ENCODE measurements around the gene CCDC51.

The CCDC51 gene

DNA sequence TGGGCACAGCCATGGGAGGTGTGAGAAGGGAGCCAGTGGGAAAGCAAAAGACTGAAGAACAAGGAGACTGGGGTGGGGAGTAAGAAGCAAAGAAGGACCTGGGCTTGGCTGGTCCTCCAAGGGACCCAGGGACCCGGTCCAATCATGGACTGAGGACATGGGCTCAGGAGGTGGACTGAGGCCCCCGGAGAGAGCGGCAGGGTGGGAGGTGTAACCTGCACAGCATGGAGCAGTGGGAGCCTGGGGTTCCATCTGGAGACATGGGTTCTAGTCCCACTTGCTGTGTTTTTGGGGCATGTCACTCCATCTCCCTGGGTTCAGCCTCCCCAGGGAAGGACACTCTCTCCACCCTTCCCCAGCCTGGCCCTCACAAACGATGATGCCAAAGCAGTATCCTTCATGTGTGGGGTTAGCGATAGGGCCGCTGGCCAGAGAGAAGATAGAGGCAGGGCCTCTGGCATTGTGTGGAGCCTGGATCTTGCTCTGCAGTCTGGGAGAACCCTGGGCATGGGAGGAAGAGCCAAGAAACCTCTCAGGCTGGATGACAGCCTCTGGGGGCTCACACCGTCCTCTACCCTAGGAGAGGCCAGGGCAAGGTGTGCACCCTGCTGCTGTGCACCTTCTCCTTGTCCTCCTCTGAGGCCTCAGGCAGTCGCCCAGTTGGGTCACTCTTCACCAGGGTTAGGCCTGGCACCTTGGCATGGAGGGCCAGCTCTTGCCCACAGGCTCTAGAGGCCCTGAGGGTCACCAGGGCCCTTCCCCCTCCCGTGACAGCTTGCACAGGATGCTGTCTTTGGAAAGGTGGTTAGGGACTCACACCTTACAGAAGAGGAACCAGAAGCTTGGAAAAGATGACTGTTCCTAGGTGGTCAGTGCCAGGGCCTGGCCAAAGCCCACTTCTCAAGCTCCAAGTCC is 41.9 kb downstream of the CCDC51 start:
- Histone ChIP-seq H3K27me3 (ENCODE audit: control insufficient read depth, insufficient read depth, low read length) (no peaks in the 10 kb centered on the region), H3K4me1 (no peaks in the 10 kb centered on the region), H3K4me3 (ENCODE audit: low read depth, low read length) (no peak overlapping the region), H2AFZ (no peak overlapping the region), H3K36me3 (ENCODE audit: control insufficient read depth, insufficient read depth, low read length) (no peaks in the 10 kb centered on the region), H3K9ac (no peak overlapping the region), H3K9me3 (ENCODE audit: control insufficient read depth, low read length) (no peaks in the 10 kb centered on the region), H3K79me2 (no peaks in the 10 kb centered on the region), H3K4me2 (ENCODE audit: low read length) (no peak overlapping the region), H3K27ac (no peak overlapping the region)
- TF ChIP-seq, protein P1, sequence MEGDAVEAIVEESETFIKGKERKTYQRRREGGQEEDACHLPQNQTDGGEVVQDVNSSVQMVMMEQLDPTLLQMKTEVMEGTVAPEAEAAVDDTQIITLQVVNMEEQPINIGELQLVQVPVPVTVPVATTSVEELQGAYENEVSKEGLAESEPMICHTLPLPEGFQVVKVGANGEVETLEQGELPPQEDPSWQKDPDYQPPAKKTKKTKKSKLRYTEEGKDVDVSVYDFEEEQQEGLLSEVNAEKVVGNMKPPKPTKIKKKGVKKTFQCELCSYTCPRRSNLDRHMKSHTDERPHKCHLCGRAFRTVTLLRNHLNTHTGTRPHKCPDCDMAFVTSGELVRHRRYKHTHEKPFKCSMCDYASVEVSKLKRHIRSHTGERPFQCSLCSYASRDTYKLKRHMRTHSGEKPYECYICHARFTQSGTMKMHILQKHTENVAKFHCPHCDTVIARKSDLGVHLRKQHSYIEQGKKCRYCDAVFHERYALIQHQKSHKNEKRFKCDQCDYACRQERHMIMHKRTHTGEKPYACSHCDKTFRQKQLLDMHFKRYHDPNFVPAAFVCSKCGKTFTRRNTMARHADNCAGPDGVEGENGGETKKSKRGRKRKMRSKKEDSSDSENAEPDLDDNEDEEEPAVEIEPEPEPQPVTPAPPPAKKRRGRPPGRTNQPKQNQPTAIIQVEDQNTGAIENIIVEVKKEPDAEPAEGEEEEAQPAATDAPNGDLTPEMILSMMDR (IDR thresholded peaks at IDR 0.05), result no peak

DNA sequence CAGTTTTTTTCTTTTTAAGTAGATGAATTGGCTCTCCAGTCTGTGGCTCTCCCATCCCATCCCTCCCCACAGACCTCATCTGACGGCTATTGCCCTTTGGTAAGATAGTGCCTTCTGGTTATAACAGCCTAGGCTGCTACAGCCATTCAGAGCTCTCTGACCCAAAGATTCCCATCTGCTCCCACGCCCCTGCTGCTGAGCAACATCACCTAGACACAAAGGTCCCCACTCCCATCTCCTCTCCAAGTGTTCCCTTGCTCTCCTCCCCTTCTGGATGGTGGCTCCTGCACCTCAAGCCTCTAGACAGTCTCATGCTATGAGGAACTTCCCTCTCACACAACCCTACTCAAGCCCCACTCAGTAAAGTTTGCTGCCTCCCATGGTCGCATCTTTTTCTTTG is 44.2 kb downstream of the CCDC51 start:
- TF ChIP-seq, protein P1 (IDR thresholded peaks at IDR 0.05), result no peak
- Histone ChIP-seq H3K9ac (no peak overlapping the region), H3K4me3 (ENCODE audit: low read depth, low read length) (no peak overlapping the region), H3K27me3 (ENCODE audit: control insufficient read depth, insufficient read depth, low read length) (no peaks in the 10 kb centered on the region), H3K36me3 (ENCODE audit: control insufficient read depth, insufficient read depth, low read length) (no peaks in the 10 kb centered on the region), H2AFZ (no peak overlapping the region), H3K79me2 (no peaks in the 10 kb centered on the region), H3K4me2 (ENCODE audit: low read length) (no peak overlapping the region), H3K27ac (no peak overlapping the region), H3K4me1 (no peaks in the 10 kb centered on the region), H3K9me3 (ENCODE audit: control insufficient read depth, low read length) (no peaks in the 10 kb centered on the region)

DNA sequence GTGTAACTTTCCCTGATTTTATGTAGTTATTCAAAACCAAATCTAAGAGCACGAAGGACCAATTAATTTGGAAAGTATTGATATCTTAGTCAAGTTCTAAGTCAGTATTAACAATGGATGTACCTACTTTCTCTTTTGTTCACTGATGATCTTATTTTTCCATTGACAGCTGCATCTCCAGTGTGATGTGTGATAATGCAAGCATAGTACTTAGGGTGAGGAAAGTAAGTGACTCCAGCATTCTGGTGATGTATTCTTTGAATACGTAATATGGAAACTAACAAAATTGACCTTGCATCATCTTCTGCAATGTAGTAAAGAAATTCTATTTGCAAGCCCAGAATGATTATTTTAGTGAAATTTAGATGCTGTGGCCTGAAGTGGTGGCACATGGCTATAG is 45.5 kb downstream of the CCDC51 start:
- H2AFZ ChIP-seq, result no peak overlapping the region
- TF ChIP-seq, protein P1 (IDR thresholded peaks at IDR 0.05), result no peak
- H3K9ac ChIP-seq, result no peak overlapping the region
- no peaks in the 10 kb centered on the region for H3K27me3 ChIP-seq (ENCODE audit: control insufficient read depth, insufficient read depth, low read length)
- H3K79me2 ChIP-seq, result no peaks in the 10 kb centered on the region
- no peak overlapping the region for H3K4me3 ChIP-seq (ENCODE audit: low read depth, low read length)
- no peak overlapping the region for H3K4me2 ChIP-seq (ENCODE audit: low read length)
- H3K27ac ChIP-seq, result no peak overlapping the region
- H3K36me3 ChIP-seq (ENCODE audit: control insufficient read depth, insufficient read depth, low read length), result no peaks in the 10 kb centered on the region
- no peaks in the 10 kb centered on the region for H3K9me3 ChIP-seq (ENCODE audit: control insufficient read depth, low read length)
- no peaks in the 10 kb centered on the region for H3K4me1 ChIP-seq

DNA sequence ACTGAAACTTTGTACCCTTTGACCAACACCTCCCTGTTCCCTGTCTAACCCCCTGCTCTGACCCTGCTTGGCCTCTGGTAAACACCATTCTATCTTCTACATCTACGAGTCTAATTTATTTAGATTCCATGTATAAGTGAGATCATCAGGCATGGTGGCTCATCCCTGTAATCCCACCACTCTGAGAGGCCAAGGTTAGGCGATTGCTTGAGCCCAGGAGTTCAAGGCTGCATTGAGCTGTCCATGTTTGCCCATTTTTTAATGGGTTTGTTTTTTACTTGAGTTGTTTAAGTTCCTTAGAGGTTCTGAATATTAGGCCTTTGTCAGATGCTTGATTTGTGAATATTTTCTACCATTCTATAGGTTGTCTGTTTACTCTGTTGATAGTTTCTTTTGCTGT is 51.0 kb downstream of the CCDC51 start:
- Histone ChIP-seq H3K27ac (no peak overlapping the region), H3K79me2 (no peaks in the 10 kb centered on the region), H3K4me2 (ENCODE audit: low read length) (no peak overlapping the region), H3K4me3 (ENCODE audit: low read depth, low read length) (no peak overlapping the region), H3K36me3 (ENCODE audit: control insufficient read depth, insufficient read depth, low read length) (no peaks in the 10 kb centered on the region), H3K9me3 (ENCODE audit: control insufficient read depth, low read length) (no peaks in the 10 kb centered on the region), H2AFZ (no peak overlapping the region), H3K4me1 (no peaks in the 10 kb centered on the region), H3K27me3 (ENCODE audit: control insufficient read depth, insufficient read depth, low read length) (no peaks in the 10 kb centered on the region), H3K9ac (no peak overlapping the region)
- TF ChIP-seq, protein P1 (IDR thresholded peaks at IDR 0.05), result no peak

DNA sequence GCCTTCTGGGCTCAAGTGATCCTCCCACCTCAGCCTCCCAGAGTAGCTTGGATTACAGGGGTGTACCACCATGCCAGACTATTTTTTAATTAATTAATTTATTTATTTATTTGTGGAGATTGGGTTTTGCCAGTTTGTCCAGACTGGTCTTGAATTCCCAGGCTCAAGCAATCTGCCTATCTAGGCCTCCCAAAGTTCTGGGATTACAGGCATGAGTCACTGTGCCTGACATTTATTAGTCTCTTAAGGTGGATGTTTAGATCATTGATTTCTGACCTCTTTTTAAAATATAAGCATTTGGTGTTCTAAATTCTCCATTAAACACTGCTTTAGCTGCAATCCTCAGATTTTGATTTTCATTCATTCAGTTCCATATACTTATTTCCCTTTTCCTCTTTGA is 52.3 kb downstream of the CCDC51 start:
- no peak overlapping the region for H3K4me3 ChIP-seq (ENCODE audit: low read depth, low read length)
- no peak overlapping the region for H3K9ac ChIP-seq
- no peak overlapping the region for H2AFZ ChIP-seq
- no peaks in the 10 kb centered on the region for H3K79me2 ChIP-seq
- H3K9me3 ChIP-seq (ENCODE audit: control insufficient read depth, low read length), result no peaks in the 10 kb centered on the region
- no peaks in the 10 kb centered on the region for H3K36me3 ChIP-seq (ENCODE audit: control insufficient read depth, insufficient read depth, low read length)
- H3K27ac ChIP-seq, result no peak overlapping the region
- H3K4me2 ChIP-seq (ENCODE audit: low read length), result no peak overlapping the region
- no peaks in the 10 kb centered on the region for H3K4me1 ChIP-seq
- TF ChIP-seq, protein P1 (IDR thresholded peaks at IDR 0.05), result no peak
- no peaks in the 10 kb centered on the region for H3K27me3 ChIP-seq (ENCODE audit: control insufficient read depth, insufficient read depth, low read length)

Data from parathyroid adenoma (tissue), 2 donors.